ENCODE data around the gene GJD2.

Gene GJD2

DNA sequence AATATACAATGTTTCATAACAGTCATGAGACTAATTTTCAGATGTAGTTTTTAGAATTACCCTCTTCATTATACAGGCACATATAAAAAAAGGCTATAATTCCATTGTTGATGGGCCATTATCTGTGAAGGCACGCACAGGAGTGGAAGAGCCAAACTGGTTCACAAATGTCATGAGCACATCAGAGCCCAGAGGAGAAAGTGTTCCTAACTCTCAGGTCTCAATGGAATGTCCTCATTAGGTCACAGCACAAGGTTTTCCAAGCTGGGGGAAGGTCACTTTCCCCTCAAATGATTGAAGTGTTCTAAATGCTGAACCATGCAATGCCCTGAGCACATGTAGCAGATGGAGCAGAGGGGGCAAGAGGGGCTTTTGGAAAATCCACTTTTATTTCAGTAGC, 41.2 kb downstream of the GJD2 start:
- ChIA-PET POLR2A (no interaction called here), CTCF (interaction anchor here (1.4 kb wide), 1 partner anchor 11 kb away, joined by 3 read pairs; no protein-coding TSS in a partner anchor)
- Histone ChIP-seq H3K4me1 (ENCODE audit: control extremely low read depth in 1 of 4, control insufficient read depth in 4 of 4, insufficient read depth in 4 of 4, low read length in 3 of 4) (no peaks in the 10 kb centered on the region), H3K27me3 (replicated peaks in 2 of 5; ENCODE audit: control insufficient read depth in 4 of 5, insufficient read depth in 5 of 5, low read length in 4 of 5) (peaks cover 0 to 15% (median 4%) of the 10 kb centered on the region in 5 experiments), H3K36me3 (ENCODE audit: control insufficient read depth in 4 of 4, insufficient read depth in 4 of 4, low read length in 3 of 4) (no peaks in the 10 kb centered on the region), H3K9me3 (ENCODE audit: control extremely low read depth in 1 of 5, control insufficient read depth in 4 of 5, insufficient read depth in 2 of 5, low read depth in 1 of 5, low read length in 4 of 5) (no peaks in the 10 kb centered on the region), H3K4me3 (ENCODE audit: control insufficient read depth in 1 of 7, extremely low read depth in 1 of 7, insufficient read depth in 4 of 7, low read depth in 2 of 7, low read length in 6 of 7) (no peak overlapping the region), H3K27ac (ENCODE audit: insufficient read depth in 1 of 2, low read depth in 1 of 2, low read length in 2 of 2, poor library complexity in 1 of 2, severe bottlenecking in 2 of 2) (no peak overlapping the region)
- WGBS (ENCODE audit: insufficient coverage), result 100% methylated on average over 1 of the region's 1 CpG
- DNase-seq, result no peak

GRCh38 chr15:34709866-34710265, 44.9 kb downstream of the GJD2 start:
- Histone ChIP-seq H3K36me3 (ENCODE audit: control insufficient read depth in 4 of 4, insufficient read depth in 4 of 4, low read length in 3 of 4) (no peaks in the 10 kb centered on the region), H3K27me3 (replicated peaks in 2 of 5; ENCODE audit: control insufficient read depth in 4 of 5, insufficient read depth in 5 of 5, low read length in 4 of 5) (peaks cover 0 to 12% (median 0%) of the 10 kb centered on the region in 5 experiments), H3K4me1 (ENCODE audit: control extremely low read depth in 1 of 4, control insufficient read depth in 4 of 4, insufficient read depth in 4 of 4, low read length in 3 of 4) (no peaks in the 10 kb centered on the region), H3K4me3 (ENCODE audit: control insufficient read depth in 1 of 7, extremely low read depth in 1 of 7, insufficient read depth in 4 of 7, low read depth in 2 of 7, low read length in 6 of 7) (no peak overlapping the region), H3K27ac (ENCODE audit: insufficient read depth in 1 of 2, low read depth in 1 of 2, low read length in 2 of 2, poor library complexity in 1 of 2, severe bottlenecking in 2 of 2) (no peak overlapping the region), H3K9me3 (ENCODE audit: control extremely low read depth in 1 of 5, control insufficient read depth in 4 of 5, insufficient read depth in 2 of 5, low read depth in 1 of 5, low read length in 4 of 5) (no peaks in the 10 kb centered on the region)
- DNase-seq, result no peak
- 100% methylated on average over 2 of the region's 7 CpGs for WGBS (ENCODE audit: insufficient coverage)
- POLR2A ChIA-PET, result no interaction called here
- CTCF ChIA-PET, result interaction anchor here (2.3 kb wide), 1 partner anchor 9 kb away, joined by 9 read pairs; no protein-coding TSS in a partner anchor

- Histone ChIP-seq H3K27me3 (replicated peaks in 2 of 5; ENCODE audit: control insufficient read depth in 4 of 5, insufficient read depth in 5 of 5, low read length in 4 of 5) (peaks cover 0 to 11% (median 0%) of the 10 kb centered on the region in 5 experiments), H3K4me3 (ENCODE audit: control insufficient read depth in 1 of 7, extremely low read depth in 1 of 7, insufficient read depth in 4 of 7, low read depth in 2 of 7, low read length in 6 of 7) (no peak overlapping the region), H3K4me1 (ENCODE audit: control extremely low read depth in 1 of 4, control insufficient read depth in 4 of 4, insufficient read depth in 4 of 4, low read length in 3 of 4) (no peaks in the 10 kb centered on the region), H3K9me3 (ENCODE audit: control extremely low read depth in 1 of 5, control insufficient read depth in 4 of 5, insufficient read depth in 2 of 5, low read depth in 1 of 5, low read length in 4 of 5) (no peaks in the 10 kb centered on the region), H3K27ac (ENCODE audit: insufficient read depth in 1 of 2, low read depth in 1 of 2, low read length in 2 of 2, poor library complexity in 1 of 2, severe bottlenecking in 2 of 2) (no peak overlapping the region), H3K36me3 (ENCODE audit: control insufficient read depth in 4 of 4, insufficient read depth in 4 of 4, low read length in 3 of 4) (no peaks in the 10 kb centered on the region)
- DNase-seq, result peak; percentile 24 to 54 (median 49)
- POLR2A ChIA-PET, result no interaction called here
- WGBS (ENCODE audit: insufficient coverage), result 78% methylated on average over 5 of the region's 5 CpGs
- CTCF ChIA-PET, result interaction anchor here (1.2 to 2.3 kb wide), 3 partner anchors 10 to 37 kb away, joined by 3 to 9 read pairs (median 4); no protein-coding TSS in a partner anchor
Measured at GRCh38 chr15:34708422-34708821, 46.4 kb downstream of the GJD2 start.

DNA sequence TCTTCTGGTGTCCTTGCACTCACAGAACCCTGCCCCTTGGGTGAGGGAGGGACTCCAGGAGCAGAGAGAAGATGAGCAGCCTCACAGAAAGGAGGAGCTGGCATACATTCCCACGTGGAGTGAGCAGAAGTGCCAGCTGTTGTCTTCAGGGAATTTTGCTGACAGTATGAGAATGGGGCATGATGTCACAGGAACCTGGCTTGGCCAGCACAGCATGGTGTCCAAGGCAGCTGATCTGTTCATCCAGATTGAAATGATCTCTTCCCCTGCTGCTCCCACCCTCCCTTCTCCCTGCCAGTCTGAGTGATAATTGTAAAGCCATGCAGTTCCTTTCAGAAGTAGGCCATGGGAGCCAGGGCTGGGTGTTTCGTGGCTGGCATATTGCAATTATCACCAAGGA, 53.3 kb downstream of the GJD2 start:
- H3K4me1 ChIP-seq (ENCODE audit: control extremely low read depth in 1 of 4, control insufficient read depth in 4 of 4, insufficient read depth in 4 of 4, low read length in 3 of 4), result no peaks in the 10 kb centered on the region
- ChIA-PET POLR2A (no interaction called here), CTCF (no interaction called here)
- H3K36me3 ChIP-seq (ENCODE audit: control insufficient read depth in 4 of 4, insufficient read depth in 4 of 4, low read length in 3 of 4), result no peaks in the 10 kb centered on the region
- H3K27ac ChIP-seq (ENCODE audit: insufficient read depth in 1 of 2, low read depth in 1 of 2, low read length in 2 of 2, poor library complexity in 1 of 2, severe bottlenecking in 2 of 2), result no peak overlapping the region
- peaks cover 0 to 6% (median 0%) of the 10 kb centered on the region in 5 experiments for H3K27me3 ChIP-seq (replicated peaks in 2 of 5; ENCODE audit: control insufficient read depth in 4 of 5, insufficient read depth in 5 of 5, low read length in 4 of 5)
- no peak overlapping the region for H3K4me3 ChIP-seq (ENCODE audit: control insufficient read depth in 1 of 7, extremely low read depth in 1 of 7, insufficient read depth in 4 of 7, low read depth in 2 of 7, low read length in 6 of 7)
- WGBS (ENCODE audit: insufficient coverage), result 83% methylated on average over 2 of the region's 2 CpGs
- DNase-seq, result no peak
- H3K9me3 ChIP-seq (ENCODE audit: control extremely low read depth in 1 of 5, control insufficient read depth in 4 of 5, insufficient read depth in 2 of 5, low read depth in 1 of 5, low read length in 4 of 5), result no peaks in the 10 kb centered on the region
